ENCODE measurements around the gene JMJD7.
A peak's percentile ranks its signal among the peaks of the same experiment; 100 is the strongest.

The JMJD7 gene

GRCh38 chr15:41868321-41868720 lies 40.4 kb downstream of the JMJD7 start:
- no peak for DNase-seq

GRCh38 chr15:41869770-41870688 lies 42.1 kb downstream of the JMJD7 start:
- DNase-seq: no peak

GRCh38 chr15:41870689-41871081 lies 42.8 kb downstream of the JMJD7 start:
- DNase-seq: peak; percentile 48 to 52

GRCh38 chr15:41871175-41871905 lies 43.4 kb downstream of the JMJD7 start:
- no peak for DNase-seq

- no peak for DNase-seq
Observed at GRCh38 chr15:41872166-41872747, 44.4 kb downstream of the JMJD7 start.

GRCh38 chr15:41873711-41874110 lies 45.8 kb downstream of the JMJD7 start:
- DNase-seq: no peak

- no peak for DNase-seq
Observed at GRCh38 chr15:41874736-41875135, 46.8 kb downstream of the JMJD7 start.

- DNase-seq: no peak
Observed at GRCh38 chr15:41876007-41876406, 48.1 kb downstream of the JMJD7 start.

GRCh38 chr15:41876689-41877088 lies 48.8 kb downstream of the JMJD7 start:
- DNase-seq: no peak

GRCh38 chr15:41877631-41878354 lies 49.9 kb downstream of the JMJD7 start:
- no peak for DNase-seq

- DNase-seq: no peak
Observed at GRCh38 chr15:41878355-41878699, 50.4 kb downstream of the JMJD7 start.

- DNase-seq: no peak
Observed at GRCh38 chr15:41879321-41879845, 51.5 kb downstream of the JMJD7 start.

GRCh38 chr15:41880156-41880877 lies 52.4 kb downstream of the JMJD7 start:
- no peak for DNase-seq

- DNase-seq: no peak
Observed at GRCh38 chr15:41881086-41881485, 53.2 kb downstream of the JMJD7 start.

GRCh38 chr15:41881550-41881919 lies 53.6 kb downstream of the JMJD7 start:
- no peak for DNase-seq

- no peak for DNase-seq
Observed at GRCh38 chr15:41881920-41882688, 54.2 kb downstream of the JMJD7 start.

- DNase-seq: no peak
Observed at GRCh38 chr15:41882689-41883483, 55.0 kb downstream of the JMJD7 start.

- no peak for DNase-seq
Observed at GRCh38 chr15:41883484-41883825, 55.6 kb downstream of the JMJD7 start.

GRCh38 chr15:41884458-41884857 lies 56.6 kb downstream of the JMJD7 start:
- no peak for DNase-seq

- no peak for DNase-seq
Observed at GRCh38 chr15:41885321-41885720, 57.4 kb downstream of the JMJD7 start.

GRCh38 chr15:41885841-41886240 lies 57.9 kb downstream of the JMJD7 start:
- no peak for DNase-seq
